Adrenal gland (tissue), 5 donors: ENCODE measurements around the gene PNPLA2.

Experiments
- CTCF ChIP-seq, 6 experiments: fragments of 450-650 bp in 4 of 6; fragments of 200-600 bp in 2 of 6; sonication (generic) in 1 of 6; IDR thresholded peaks; 1 replicate in 5 of 6; 2 replicates in 1 of 6; pipeline versions ENCODE4 v1.5.1 to v1.8.0; 2016 to 2021; ENCODE audit warnings: antibody characterized with exemption in 6 of 6, mild to moderate bottlenecking in 2 of 6, moderate library complexity in 1 of 6
- POLR2A ChIP-seq, 2 donors: fragments of 450-650 bp; IDR thresholded peaks; one replicate each; pipeline ENCODE4 v1.6.1; 2017; ENCODE audit warnings: antibody characterized with exemption in 2 of 2, mild to moderate bottlenecking in 2 of 2, moderate library complexity in 1 of 2
- donor health status: DM: no; HTN: no; CAD: no.

- TF ChIP-seq CTCF (IDR thresholded peaks at IDR 0.05) (no peak), POLR2A (IDR thresholded peaks at IDR 0.05) (no peak)
These were observed 32.4 kb downstream of the PNPLA2 start for GRCh38 chr11:850775-851763.
